HEK293 (cell line): Measurements from ENCODE around the gene NCDN.

ENCODE experiments used
- BCL11A ChIP-seq: fragments of 450-650 bp; formaldehyde crosslinking; IDR thresholded peaks from 2 replicates; pipeline ENCODE4 v1.5.1; 2016; ENCODE audit warnings: low read depth, missing biosample characterization, missing genetic modification characterization
- EGR2 ChIP-seq: fragments of 450-650 bp; formaldehyde crosslinking; IDR thresholded peaks from 2 replicates; pipeline ENCODE4 v1.5.1; 2016; ENCODE audit warnings: low read depth, missing biosample characterization, missing genetic modification characterization
- GLIS2 ChIP-seq: fragments of 450-650 bp; formaldehyde crosslinking; IDR thresholded peaks from 2 replicates; pipeline ENCODE4 v1.5.1; 2016; ENCODE audit warnings: missing biosample characterization, missing genetic modification characterization
- TCF7L2 ChIP-seq: IDR thresholded peaks from 2 replicates; pipeline ENCODE4 v1.6.1; 2011; ENCODE audit warnings: low read depth, mild to moderate bottlenecking, inconsistent platforms, low read length, moderate library complexity, borderline replicate concordance
- ZBTB20 ChIP-seq: fragments of 450-650 bp; formaldehyde crosslinking; IDR thresholded peaks from 2 replicates; pipeline ENCODE4 v1.5.1; 2016; ENCODE audit warnings: missing biosample characterization, missing genetic modification characterization
- ZNF10 ChIP-seq: fragments of 450-650 bp; formaldehyde crosslinking; IDR thresholded peaks from 2 replicates; pipeline ENCODE4 v1.5.1; 2017; ENCODE audit warnings: missing biosample characterization, missing genetic modification characterization
- ZNF175 ChIP-seq: fragments of 450-650 bp; formaldehyde crosslinking; IDR thresholded peaks from 2 replicates; pipeline ENCODE4 v1.5.1; 2016; ENCODE audit warnings: missing biosample characterization, missing genetic modification characterization
- ZNF354C ChIP-seq: fragments of 450-650 bp; formaldehyde crosslinking; IDR thresholded peaks from 2 replicates; pipeline ENCODE4 v1.5.1; 2016; ENCODE audit warnings: missing biosample characterization, missing genetic modification characterization, low read depth, borderline replicate concordance
- ZNF791 ChIP-seq: fragments of 450-650 bp; formaldehyde crosslinking; IDR thresholded peaks from 2 replicates; pipeline ENCODE4 v1.5.1; 2016; ENCODE audit warnings: missing biosample characterization, missing genetic modification characterization
- TF ChIP-seq, protein P1 (sequence below): fragments of 450-650 bp; formaldehyde crosslinking; IDR thresholded peaks from 2 replicates; pipeline ENCODE4 v1.5.1; 2016; ENCODE audit warnings: missing biosample characterization, missing genetic modification characterization

DNA sequence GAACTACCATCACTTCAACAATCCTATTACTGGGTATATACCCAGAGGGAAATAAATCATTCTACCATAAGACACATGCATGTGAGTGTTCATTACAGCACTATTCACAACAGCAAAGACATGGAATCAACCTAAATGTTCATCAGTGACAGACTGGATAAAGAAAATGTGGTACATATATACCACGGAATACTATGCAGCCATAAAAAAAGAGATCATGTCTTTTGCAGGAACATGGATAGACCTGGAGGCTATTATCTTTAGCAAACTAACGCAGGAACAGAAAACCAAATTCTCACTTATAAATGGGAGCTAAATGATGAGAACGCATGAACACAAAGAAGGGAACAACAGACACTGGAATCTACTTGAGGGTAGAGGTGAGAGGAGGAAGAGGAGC, 39.4 kb upstream of the NCDN start:
- TF ChIP-seq ZNF175 (no peak), BCL11A (tag by site-specific recombination) (no peak), ZNF791 (tag by site-specific recombination) (no peak), ZNF10 (no peak), EGR2 (tag by site-specific recombination) (no peak), ZNF354C (no peak), TCF7L2 (no peak), ZBTB20 (tag by site-specific recombination) (no peak), GLIS2 (no peak)
- TF ChIP-seq, protein P1, sequence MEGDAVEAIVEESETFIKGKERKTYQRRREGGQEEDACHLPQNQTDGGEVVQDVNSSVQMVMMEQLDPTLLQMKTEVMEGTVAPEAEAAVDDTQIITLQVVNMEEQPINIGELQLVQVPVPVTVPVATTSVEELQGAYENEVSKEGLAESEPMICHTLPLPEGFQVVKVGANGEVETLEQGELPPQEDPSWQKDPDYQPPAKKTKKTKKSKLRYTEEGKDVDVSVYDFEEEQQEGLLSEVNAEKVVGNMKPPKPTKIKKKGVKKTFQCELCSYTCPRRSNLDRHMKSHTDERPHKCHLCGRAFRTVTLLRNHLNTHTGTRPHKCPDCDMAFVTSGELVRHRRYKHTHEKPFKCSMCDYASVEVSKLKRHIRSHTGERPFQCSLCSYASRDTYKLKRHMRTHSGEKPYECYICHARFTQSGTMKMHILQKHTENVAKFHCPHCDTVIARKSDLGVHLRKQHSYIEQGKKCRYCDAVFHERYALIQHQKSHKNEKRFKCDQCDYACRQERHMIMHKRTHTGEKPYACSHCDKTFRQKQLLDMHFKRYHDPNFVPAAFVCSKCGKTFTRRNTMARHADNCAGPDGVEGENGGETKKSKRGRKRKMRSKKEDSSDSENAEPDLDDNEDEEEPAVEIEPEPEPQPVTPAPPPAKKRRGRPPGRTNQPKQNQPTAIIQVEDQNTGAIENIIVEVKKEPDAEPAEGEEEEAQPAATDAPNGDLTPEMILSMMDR (tag by site-specific recombination), result no peak
